ENCODE results near the gene OR1N1. TPM values are rescaled to one million over a fixed set of nuclear protein-coding genes. Genes with fewer than 3 reads are reported as not detected.

Gene OR1N1, protein sequence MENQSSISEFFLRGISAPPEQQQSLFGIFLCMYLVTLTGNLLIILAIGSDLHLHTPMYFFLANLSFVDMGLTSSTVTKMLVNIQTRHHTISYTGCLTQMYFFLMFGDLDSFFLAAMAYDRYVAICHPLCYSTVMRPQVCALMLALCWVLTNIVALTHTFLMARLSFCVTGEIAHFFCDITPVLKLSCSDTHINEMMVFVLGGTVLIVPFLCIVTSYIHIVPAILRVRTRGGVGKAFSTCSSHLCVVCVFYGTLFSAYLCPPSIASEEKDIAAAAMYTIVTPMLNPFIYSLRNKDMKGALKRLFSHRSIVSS
- total RNA-seq, result not detected

DNA sequence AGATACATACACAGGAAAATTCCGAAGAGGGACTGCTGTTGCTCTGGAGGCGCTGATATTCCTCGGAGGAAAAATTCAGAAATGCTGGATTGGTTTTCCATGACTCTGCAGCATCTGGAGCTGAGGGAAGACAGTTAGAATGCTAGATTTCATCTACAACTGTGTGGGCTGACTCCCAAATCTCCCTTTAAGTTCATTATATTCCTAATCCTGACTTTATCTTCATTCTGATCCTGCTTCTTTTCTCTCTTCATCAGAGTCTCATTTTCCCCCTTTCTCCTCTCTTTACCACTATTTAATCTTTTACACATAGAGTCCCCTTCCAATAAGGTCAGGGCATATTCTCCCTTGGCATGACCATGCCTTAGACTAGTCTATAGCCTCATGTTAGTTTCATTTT, at the start of gene OR1N1:
Gene OR1N1 (minus strand): TSS at position 101 of the 400 bp plus-strand sequence. CDS start 0 bp downstream, at position 101.
- H3K27me3 ChIP-seq, result no peaks in the 10 kb centered on the region
- intact Hi-C loops (cut with DNase I), result no loop called here
- no peaks in the 10 kb centered on the region for H3K4me1 ChIP-seq
- no peak within 1 kb of the TSS for H3K4me3 ChIP-seq
- no peak for TF ChIP-seq POLR2A (IDR thresholded peaks at IDR 0.05; ENCODE audit: low read depth)
- TF ChIP-seq, protein P1, sequence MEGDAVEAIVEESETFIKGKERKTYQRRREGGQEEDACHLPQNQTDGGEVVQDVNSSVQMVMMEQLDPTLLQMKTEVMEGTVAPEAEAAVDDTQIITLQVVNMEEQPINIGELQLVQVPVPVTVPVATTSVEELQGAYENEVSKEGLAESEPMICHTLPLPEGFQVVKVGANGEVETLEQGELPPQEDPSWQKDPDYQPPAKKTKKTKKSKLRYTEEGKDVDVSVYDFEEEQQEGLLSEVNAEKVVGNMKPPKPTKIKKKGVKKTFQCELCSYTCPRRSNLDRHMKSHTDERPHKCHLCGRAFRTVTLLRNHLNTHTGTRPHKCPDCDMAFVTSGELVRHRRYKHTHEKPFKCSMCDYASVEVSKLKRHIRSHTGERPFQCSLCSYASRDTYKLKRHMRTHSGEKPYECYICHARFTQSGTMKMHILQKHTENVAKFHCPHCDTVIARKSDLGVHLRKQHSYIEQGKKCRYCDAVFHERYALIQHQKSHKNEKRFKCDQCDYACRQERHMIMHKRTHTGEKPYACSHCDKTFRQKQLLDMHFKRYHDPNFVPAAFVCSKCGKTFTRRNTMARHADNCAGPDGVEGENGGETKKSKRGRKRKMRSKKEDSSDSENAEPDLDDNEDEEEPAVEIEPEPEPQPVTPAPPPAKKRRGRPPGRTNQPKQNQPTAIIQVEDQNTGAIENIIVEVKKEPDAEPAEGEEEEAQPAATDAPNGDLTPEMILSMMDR (IDR thresholded peaks at IDR 0.05), result no peak
- no peak for TF ChIP-seq EP300 (IDR thresholded peaks at IDR 0.05)
- TF ChIP-seq POLR2AphosphoS5 (IDR thresholded peaks at IDR 0.05), result no peak
- DNase-seq (ENCODE audit: extremely low spot score), result no peak
- H3K27ac ChIP-seq (replicated peaks in 1 of 4), result no peak within 1 kb of the TSS
- no peaks in the 10 kb centered on the region for H3K9me3 ChIP-seq
- H3K36me3 ChIP-seq, result no peaks in the 10 kb centered on the region
- 86% methylated on average over 3 of the region's 3 CpGs for WGBS

DNA sequence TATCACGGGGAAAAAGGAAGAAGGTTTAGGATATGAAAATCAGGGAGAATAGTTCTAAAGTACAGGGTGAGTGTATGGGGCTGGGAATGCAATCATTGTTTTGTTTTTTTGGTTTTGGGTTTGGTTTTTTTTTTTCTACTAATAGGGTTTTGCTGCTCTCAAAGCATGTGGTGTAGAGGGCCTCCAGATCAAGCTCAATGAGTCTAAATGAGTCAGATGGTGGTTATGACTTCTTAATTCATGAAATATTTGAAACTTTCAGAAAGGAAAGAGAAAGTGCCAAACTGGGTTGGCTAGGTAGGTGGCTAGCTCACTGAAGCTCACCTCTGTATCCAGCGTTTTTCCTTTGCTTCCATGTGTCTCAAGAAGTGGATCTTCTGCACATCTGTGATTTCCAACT, 45.4 kb upstream of the OR1N1 start:
- DNase-seq (ENCODE audit: extremely low spot score), result no peak
- no peak overlapping the region for H3K4me3 ChIP-seq
- H3K27me3 ChIP-seq, result no peaks in the 10 kb centered on the region
- H3K4me1 ChIP-seq, result no peaks in the 10 kb centered on the region
- 74% methylated on average over 2 of the region's 2 CpGs for WGBS
- TF ChIP-seq POLR2A (IDR thresholded peaks at IDR 0.05; ENCODE audit: low read depth) (no peak), EP300 (IDR thresholded peaks at IDR 0.05) (no peak), POLR2AphosphoS5 (IDR thresholded peaks at IDR 0.05) (no peak)
- TF ChIP-seq, protein P1 (IDR thresholded peaks at IDR 0.05), result no peak
- no peak overlapping the region for H3K27ac ChIP-seq (replicated peaks in 1 of 4)
- no peaks in the 10 kb centered on the region for H3K9me3 ChIP-seq
- H3K36me3 ChIP-seq, result no peaks in the 10 kb centered on the region
- intact Hi-C loops (cut with DNase I), result no loop called here

DNA sequence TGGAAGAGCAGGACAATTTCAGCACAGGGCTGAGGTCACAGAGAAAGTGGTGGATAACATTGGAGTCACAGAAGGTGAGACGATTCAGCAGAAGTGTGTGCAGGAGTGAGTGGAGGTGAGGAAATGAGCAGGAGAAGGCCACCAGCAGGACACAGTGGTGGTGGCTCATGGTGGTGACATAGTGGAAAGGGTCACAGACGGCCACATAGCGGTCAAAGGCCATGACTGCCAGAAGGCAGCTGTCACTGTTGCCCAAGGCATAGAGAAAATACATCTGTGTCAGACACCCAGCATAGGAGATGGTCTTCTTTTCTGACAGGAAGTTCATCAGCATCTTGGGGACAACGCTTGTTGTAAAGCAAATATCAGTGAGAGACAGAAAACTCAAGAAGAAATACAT, 40.8 kb upstream of the OR1N1 start:
- Histone ChIP-seq H3K36me3 (no peaks in the 10 kb centered on the region), H3K27ac (replicated peaks in 1 of 4) (no peak overlapping the region), H3K4me3 (no peak overlapping the region), H3K4me1 (no peaks in the 10 kb centered on the region), H3K27me3 (no peaks in the 10 kb centered on the region), H3K9me3 (peaks cover 0 to 12% (median 4%) of the 10 kb centered on the region in 4 donors)
- intact Hi-C loops (cut with DNase I), result no loop called here
- WGBS, result 85% methylated on average over 4 of the region's 4 CpGs
- no peak for TF ChIP-seq EP300 (IDR thresholded peaks at IDR 0.05)
- no peak for TF ChIP-seq POLR2AphosphoS5 (IDR thresholded peaks at IDR 0.05)
- no peak for TF ChIP-seq POLR2A (IDR thresholded peaks at IDR 0.05; ENCODE audit: low read depth)
- TF ChIP-seq, protein P1 (IDR thresholded peaks at IDR 0.05), result no peak
- no peak for DNase-seq (ENCODE audit: extremely low spot score)

DNA sequence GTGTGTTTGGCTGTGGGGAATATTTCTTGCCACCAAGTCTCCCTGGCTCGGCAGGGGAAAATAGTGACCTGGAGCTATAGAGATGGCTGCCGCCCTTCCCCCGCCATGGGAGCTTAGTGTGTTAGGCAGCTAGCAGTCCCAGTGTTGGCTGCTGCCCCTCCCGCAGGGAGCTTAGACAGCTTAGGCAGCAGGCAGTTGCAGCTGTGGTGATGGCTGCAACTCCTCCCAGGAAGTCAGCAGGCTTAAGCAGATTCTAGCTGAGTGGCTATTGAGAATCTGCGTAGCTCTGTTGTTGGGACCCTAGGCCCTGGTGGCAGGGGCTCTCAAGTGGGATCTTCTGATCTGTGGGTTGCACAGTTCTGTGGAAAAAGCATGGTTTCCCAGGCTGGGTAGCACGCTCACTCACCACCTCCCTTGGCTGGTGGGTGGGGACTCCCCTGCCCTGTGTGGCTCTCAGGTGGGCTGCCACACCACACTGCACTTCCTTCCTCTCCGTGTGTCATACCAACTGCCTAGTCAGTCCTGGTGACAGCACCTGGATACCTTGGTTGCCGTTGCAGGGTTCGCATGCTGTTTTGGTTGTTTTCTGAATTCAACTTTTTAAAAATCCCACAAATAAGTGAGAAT, 35.2 kb upstream of the OR1N1 start:
- TF ChIP-seq EP300 (IDR thresholded peaks at IDR 0.05) (no peak), POLR2AphosphoS5 (IDR thresholded peaks at IDR 0.05) (no peak), POLR2A (IDR thresholded peaks at IDR 0.05; ENCODE audit: low read depth) (no peak)
- TF ChIP-seq, protein P1 (IDR thresholded peaks at IDR 0.05), result no peak
- no peak for DNase-seq (ENCODE audit: extremely low spot score)
- 51% methylated on average over 5 of the region's 9 CpGs for WGBS
- Histone ChIP-seq H3K9me3 (peaks cover 0 to 29% (median 4%) of the 10 kb centered on the region in 4 donors), H3K27ac (replicated peaks in 1 of 4) (no peak overlapping the region), H3K36me3 (no peaks in the 10 kb centered on the region), H3K4me3 (no peak overlapping the region), H3K27me3 (no peaks in the 10 kb centered on the region), H3K4me1 (no peaks in the 10 kb centered on the region)
- intact Hi-C loops (cut with DNase I), result no loop called here

Data from esophagus muscularis mucosa (tissue), 4 donors.